Dermis microvascular lymphatic vessel endothelial cell (primary cell): ENCODE data around the gene PTPRU. TPM values are rescaled to one million over a fixed set of nuclear protein-coding genes. Genes with fewer than 3 reads are reported as not detected.

Experiments
- DNase-seq, 2 donors: peaks; one replicate each; pipeline versions ENCODE4 v3.0.0 to v3.0.0-alpha.2; 2010; ENCODE audit warnings: low read depth in 2 of 2
- total RNA-seq: library from RNA; depleted of rRNA; stranded (reverse); fragments of >200 nt; gene quantifications from 2 replicates; pipeline ENCODE4 v1.2.1, GENCODE V29; 2014

Gene PTPRU
- total RNA-seq, 1 donor from 2014 or later = 3.1 TPM

DNA sequence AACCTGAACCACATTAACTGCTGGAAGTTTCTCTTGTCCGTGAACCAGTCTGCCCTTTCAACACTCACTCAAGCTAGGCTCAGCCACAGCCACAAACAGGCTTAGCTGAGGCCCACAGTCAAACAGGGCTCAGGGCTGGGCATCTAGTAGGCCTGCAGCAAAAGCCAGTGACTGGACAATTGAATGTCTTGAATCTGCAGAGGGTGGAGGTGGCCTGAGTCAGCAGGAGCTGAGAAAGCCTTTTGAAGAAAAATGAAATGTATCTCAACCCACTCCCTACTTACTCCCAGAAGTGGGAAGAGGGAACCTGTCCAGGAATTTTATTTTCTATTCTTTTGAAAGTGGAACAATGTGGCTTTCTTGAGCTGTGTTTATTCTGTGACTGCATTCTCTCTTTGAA lies 95.4 kb downstream of the PTPRU start:
- no peak for DNase-seq

GRCh38 chr1:29332204-29332603 lies 95.9 kb downstream of the PTPRU start:
- peak in 1 of 2 donors; percentile 30 for DNase-seq

- DNase-seq = no peak
Observed at GRCh38 chr1:29333008-29333407, 96.7 kb downstream of the PTPRU start.

- no peak for DNase-seq
Observed at GRCh38 chr1:29335573-29335972, 99.3 kb downstream of the PTPRU start.

GRCh38 chr1:29338908-29339575 lies 102.7 kb downstream of the PTPRU start:
- no peak for DNase-seq

DNA sequence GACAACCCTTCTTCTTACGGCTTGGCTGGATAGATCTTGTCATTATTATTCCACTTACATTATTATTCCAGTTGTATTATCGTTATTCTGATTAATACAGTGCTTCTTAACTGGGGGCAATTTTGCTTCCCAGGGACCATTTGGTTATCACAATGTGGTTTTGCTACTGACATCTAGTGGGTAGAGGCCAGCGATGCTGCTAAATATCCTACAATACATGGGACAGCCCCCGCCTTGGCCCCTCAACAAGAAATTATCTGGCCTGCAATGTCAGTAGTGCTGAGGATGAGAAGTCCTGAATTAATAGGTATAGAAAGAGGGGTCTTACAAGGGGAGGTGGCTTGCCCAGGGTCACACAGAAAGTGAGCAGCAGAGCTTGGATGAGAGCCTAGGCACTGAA lies 105.6 kb downstream of the PTPRU start:
- DNase-seq = no peak

GRCh38 chr1:29342351-29342750 lies 106.0 kb downstream of the PTPRU start:
- no peak for DNase-seq

- DNase-seq = no peak
Observed at GRCh38 chr1:29342983-29343382, 106.7 kb downstream of the PTPRU start.

DNA sequence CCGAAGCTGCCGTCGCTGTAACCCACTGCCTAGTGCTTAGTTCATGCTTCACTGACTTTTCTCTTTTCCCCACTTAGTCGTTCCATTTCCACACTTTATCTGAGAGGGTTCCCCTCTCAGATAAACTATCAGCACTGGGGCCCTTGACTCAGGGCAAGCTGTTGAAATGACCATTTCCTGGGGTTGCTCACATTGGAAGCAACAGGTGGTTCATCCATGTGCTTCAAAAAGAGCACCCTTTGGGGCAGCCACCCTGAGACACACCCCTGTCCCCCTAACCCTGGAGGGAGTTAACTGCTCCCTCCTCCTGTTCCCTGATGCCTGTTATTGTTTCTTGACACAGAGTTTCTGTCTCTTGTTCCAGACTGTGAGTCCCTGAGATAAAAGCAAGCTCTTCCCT lies 107.2 kb downstream of the PTPRU start:
- DNase-seq = no peak

- DNase-seq = no peak
Observed at GRCh38 chr1:29343908-29344307, 107.6 kb downstream of the PTPRU start.

DNA sequence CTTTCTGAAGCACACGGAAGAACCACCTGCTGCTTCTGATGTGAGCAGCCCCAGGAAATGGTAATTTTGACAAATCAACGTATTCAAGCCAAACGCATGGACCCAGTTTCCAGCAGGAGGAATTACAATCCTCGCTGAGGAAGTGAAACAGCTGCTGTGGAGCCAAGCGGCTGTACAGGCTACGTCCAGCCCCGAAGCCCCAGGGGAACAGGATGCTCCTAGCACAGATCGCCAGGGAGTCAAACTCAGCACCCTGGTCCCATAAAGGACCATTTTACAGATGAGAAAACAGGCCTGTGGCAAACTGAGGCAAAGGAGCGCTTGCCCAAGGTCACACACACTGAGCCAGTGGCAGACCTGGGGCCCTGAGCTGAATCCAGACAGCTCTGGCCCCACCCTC lies 108.0 kb downstream of the PTPRU start:
- no peak for DNase-seq

DNA sequence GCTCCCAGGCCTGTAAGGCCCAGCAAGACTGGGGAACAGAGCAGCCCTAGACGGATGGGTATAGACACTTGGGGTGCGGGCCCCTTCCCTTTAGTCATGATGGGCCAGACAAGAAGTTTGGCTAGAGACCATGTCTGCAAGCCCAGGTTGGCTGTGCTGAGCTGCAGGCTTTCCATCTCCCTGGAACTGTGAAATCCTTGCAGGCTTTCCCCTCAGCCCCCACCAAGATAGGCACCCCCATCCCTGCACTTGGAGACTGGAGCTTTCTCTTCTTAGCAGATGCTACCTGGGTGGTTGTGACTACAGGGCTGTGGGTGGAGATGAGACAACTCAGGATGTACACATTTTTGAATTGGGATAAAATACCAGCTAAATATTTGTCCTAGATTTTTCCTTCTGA lies 110.3 kb downstream of the PTPRU start:
- no peak for DNase-seq

DNA sequence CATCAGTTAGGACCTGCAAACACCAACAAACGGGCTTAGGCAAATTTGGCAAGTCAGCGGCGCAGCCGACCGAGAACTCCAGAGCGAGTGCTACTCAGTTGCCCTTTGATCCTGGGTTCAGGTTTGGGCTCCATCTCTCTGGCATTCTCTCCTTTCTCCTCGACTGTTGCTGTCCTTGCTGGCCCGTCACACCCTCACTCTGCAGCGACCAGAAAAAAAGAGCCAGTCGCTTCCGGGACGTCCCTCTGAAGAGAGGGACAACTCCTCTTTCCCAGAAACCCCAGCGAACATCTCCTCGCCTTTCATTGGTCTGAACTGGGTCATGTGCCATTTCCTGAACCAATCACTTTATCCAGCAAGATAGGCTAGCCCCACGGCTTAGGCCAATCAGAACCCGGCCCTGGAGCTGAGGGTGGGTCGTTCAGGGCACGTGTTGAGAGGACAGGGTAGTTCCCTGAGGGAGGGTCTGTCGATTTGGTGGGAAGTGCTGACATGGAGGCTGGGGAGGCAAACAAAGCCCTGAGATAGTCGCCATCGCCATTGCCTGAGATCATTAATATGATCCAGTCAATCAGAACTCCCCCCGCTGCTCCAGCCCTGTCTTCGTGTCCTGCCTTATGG lies 113.7 kb downstream of the PTPRU start:
- DNase-seq = no peak

DNA sequence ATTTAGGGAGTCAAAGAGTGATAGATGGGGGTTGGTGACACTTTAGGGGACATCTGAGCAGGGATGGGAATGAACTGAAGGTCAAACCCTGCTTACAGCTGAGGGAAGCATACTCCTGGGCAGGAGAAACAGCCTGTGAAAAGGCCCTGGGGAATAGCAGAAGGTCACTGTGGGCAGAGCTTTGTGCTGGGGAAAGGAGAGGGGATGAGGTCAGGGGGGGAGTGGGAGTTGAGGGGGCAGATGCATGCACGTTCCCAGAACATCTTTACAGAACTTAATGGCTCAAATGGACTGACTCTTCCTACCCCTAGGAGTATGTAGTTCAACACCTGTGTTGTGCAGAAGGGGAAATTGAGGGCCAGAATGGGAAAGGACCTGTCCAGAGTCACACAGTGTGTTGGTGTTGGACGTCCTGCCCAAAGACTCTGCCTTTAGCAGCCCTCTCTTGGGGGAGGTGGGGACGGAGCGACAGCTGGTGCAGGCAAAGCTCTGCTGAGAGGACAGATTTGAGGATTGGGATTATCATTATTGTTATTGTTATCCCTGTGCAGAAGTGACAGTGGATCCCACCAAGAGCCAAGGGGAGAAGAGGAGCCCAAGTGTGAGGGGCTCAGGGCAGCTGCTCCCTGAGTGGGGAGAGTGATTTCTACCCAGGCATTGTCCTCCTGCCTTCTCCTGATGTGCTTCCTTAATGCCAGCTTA lies 116.5 kb downstream of the PTPRU start:
- no peak for DNase-seq

DNA sequence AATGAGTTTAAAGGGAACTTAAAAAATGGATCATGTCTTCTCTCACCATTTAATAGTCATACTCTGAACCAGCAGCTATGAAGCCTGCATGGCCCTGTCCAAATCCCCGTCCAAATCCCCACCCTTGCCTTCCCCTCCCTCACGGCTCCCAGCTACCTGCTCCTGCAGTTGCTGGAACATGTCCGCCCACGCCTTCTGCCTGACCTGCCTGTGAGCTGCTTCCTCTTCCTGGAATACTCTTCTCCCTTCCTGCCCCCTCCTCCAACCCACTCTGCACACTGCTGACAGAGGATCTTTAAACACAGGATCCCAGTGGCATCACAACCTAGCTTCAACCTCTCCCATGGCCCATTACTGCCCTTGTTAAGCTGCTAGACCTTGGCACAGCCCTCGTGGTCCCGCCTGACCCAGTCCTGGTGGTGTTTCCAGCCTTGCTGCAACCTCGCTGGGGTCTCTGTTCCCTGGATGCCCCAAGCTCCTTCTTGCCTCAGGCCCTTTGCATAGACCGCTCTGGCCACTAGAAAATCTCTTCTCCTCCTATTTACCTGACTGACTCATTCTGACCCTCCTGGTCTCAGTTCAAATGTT lies 118.3 kb downstream of the PTPRU start:
- no peak for DNase-seq

- DNase-seq = no peak
Observed at GRCh38 chr1:29355375-29355774, 119.1 kb downstream of the PTPRU start.

- no peak for DNase-seq
Observed at GRCh38 chr1:29356663-29357062, 120.3 kb downstream of the PTPRU start.

GRCh38 chr1:29357452-29357851 lies 121.1 kb downstream of the PTPRU start:
- no peak for DNase-seq

GRCh38 chr1:29358183-29358582 lies 121.9 kb downstream of the PTPRU start:
- DNase-seq = no peak

DNA sequence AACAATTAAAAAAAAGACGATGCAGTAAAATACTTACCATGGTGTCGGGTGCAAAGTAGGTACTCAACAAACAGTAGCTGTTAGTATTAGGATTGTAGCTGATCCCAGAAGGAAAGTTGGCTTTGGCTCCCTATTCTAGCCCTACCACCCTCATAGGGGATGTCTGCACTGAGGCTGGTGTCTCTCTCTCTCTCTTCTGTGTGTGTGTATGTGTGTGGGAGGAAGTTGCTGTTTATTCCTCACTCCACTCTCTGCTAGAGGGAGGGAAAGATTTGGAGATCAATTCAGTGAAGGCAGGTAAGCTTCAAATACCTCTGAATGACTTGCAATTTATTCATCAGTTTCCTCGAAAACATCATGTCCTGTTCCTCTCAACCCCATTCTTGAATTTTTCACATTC lies 124.4 kb downstream of the PTPRU start:
- no peak for DNase-seq

DNA sequence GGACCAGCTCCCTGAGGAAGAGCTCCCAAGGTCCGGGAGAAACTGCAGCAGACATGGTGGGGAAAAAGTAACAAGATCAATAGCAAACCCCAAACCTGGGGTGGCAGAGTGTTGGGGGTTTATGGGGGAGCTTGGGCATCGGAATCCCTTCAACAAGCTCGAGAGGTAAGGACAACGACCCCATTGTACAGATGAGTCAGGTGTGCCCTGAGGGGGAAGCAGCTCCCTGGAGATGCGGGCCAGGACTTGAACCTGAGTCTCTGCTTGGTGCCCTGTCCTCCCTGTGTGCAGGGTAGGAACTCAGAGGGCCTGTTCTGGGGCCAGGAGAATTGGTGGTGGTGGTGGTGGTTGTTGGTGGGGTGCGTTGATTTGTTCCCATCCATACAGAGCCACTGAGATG lies 125.4 kb downstream of the PTPRU start:
- no peak for DNase-seq

DNA sequence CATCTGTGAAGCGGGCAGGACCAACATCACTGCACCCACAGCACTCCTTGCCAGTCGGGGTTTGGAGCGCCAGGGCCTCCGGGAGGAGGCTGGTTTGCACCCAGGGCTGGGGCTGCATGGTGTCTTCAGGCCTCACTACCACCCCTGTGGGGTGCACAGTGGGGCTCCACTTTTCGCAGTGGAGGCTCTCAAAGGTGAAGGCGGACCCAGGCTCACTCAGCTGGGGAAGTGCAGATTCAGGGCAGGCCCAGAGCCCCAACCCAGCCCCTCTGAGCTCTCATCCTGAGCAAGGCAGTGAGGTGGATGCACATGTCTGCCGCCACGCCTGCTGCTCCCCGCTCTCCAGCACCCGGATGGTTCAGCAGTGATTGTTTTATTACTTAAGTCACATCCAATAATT lies 125.8 kb downstream of the PTPRU start:
- DNase-seq = no peak

DNA sequence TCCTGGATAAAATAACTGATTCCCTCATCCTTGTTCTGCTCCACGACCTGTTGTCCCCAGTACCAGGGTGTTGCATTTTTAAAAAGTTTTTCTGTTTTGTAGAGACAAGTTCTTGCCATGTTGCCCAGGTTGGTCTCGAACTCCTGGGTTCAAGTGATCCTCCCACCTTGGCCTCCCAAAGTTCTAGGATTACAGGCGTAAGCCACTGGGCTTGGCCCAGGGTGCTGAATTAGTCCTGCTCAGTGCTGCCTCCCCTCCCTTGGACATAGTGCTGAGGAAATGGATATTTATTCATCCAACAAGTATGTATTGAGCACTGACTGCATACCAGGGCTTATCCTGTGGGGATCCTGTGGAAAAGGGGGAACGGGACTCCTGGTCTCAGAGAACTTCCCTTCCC lies 126.4 kb downstream of the PTPRU start:
- DNase-seq = no peak
